Measurements from ENCODE around the gene ZNF443. TPM values are rescaled to one million over a fixed set of nuclear protein-coding genes. Genes with fewer than 3 reads are reported as not detected.
"Not testable (repeated sequence)": the region's sequence is repeated elsewhere in the genome, so short reads cannot be mapped to it uniquely, and the experiment has no call there.

ZNF443 gene
- 2.7 TPM for polyA plus RNA-seq (ENCODE audit: insufficient read length)

DNA sequence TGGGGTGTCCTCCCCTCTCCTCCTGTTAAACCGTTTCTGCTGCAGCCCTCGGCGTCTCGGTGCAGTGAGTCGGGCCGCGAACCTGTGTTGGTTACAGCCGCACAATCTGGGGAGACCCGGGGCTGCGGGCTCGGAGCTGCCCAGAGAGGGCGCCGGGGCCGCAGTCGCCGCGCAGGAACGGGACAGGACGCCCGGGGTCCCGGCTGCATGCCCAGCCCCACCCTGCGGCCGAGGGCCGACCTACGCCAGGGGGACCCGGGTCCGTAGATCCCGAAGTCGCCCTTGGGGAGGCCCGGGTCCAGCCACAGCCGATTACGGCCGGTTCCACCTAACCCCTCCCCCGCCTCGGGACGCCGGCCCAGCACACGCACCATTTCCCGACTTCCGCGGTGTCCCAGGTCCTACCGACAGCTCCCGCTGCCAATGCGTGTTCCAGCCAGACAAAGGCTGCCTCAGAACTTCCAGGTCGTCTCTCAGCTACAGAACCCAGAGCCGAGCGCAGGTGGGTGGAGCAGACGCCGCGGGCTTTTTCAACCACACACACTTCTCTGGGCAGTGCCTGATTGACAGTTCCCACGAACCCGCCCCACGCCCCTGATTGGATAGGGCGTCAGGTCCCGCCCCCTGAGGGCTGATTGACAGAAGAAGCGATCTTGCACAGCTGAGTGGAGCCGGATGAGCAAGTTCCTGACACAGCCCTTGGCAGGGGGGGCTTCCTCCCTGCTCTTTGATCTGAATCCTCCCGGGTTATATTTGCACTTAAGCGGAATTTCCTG, at the start of gene ZNF443:
Gene ZNF443 (minus strand): TSS at position 481 of the 776 bp plus-strand sequence. CDS start 107 bp downstream, at position 374.
- DNase-seq, result peak; percentile 97

DNA sequence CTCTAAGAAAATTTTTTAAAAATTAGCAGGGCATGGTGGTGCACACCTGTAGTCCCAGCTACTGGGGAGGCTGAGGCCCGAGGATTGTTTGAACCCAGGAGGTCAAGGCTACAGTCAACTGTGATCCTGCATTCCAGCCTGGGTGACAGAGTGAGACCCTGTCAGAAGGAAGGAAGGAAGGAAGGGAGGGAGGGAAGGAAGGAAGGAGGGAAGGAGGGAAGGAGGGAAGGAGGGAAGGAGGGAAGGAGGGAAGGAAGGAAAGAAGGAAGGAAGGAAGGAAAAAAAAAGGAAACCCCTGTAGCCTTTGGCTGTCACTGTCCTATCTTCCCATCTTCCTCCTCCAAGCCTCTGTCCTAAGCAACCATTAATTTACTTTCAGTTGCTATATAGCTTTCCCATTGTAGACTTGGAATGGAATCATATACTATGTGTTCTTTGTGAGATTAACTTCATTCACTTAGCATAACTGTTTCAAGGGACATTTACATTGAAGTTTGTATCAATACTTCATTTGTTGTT, 45.5 kb upstream of the ZNF443 start:
- DNase-seq, result not testable (repeated sequence)

- no peak for DNase-seq
Measured at GRCh38 chr19:12485571-12485970, 44.8 kb upstream of the ZNF443 start.

GRCh38 chr19:12485052-12485416, 44.2 kb upstream of the ZNF443 start:
- DNase-seq, result no peak

GRCh38 chr19:12484371-12485051, 43.7 kb upstream of the ZNF443 start, which contains the start of gene ZNF709:
TSS of gene ZNF709 (minus strand) at chr19:12484816. CDS start at chr19:12484657, 159 bp downstream.
- DNase-seq, result peak; percentile 93

DNA sequence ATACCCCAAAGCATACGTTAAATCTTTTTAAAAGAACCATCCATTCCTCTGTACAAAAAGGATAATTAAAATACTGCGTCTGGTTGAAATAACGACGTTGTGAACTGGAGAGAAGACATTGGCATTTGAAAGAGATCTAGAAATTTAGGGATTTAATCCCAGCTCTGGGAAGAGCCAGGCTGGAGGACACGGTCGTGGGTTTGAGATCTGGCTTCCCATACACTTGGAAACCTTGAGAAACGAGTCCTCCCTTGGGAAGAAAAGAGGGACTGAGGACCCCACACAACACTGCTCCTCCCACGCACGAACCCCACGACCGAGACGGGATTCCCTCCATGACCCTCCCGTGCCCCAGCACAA, 43.2 kb upstream of the ZNF443 start:
- DNase-seq, result no peak

- DNase-seq, result no peak
Measured at GRCh38 chr19:12482509-12482886, 41.7 kb upstream of the ZNF443 start.

DNA sequence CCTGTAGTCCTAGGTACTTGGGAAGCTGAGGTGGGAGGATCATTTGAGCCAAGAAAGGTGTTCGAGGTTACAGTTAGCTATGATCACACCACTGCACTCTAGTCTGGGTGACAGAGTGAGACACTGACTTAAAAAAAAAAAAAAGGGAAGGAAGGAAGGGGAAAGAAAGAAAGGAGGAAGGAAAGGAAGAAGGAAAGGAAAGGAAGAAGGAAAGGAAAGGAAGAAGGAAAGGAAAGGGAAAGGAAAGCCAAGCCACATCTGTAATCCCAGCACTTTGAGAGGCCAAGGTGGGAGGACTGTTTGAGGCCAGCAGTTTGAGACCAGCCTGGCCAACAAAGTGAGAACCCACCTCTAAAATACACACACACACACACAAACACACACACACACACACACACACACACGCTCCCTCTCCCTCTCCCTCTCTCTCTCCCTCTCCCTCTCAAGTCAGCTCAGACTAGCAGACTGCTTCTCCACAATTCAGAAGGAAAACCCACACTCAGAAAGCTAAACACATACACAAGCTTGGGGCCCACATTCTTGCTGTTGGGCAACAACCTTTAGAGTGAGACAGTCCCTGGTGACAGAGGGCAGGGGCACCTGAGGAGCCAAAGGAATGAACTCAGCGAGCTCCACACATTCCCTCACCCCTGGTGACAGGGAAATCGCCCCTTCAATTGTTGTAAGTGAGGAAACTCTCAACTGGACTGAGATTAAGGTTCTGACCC, 41.1 kb upstream of the ZNF443 start:
- DNase-seq, result no peak

DNA sequence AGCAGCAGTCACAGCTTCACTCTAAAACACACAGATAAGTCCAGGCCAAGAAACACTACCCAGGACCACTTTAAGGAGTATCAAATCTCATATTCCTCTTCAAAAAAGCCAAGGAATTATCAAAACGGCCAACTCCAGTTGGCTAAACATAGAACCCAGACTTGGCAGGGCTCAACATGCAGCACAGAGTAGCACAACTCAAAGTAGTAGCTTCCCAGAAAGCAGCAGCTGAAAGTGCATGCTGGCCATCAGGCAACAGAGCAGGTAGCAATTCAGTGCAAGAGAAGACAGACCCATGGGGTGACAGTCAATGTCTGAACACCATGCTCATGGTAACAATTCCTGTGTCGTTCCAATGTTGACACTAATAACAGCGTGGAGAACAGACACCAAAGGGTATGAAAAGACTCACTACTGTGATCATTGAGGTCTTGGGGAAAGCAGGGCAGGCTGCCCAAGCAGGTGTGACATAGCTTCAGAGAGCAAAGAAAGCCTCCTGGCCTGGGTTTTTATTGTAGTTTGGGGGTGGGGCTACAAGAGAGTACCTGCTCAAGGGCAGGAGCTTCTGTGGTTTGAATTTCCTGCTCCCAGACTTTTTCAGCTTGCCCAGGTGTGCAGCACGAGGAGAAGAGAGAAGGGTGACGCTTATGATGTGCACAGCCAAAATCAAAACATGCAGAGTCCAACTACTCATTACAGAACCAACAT, 37.6 kb upstream of the ZNF443 start:
- DNase-seq, result no peak

GRCh38 chr19:12467651-12468050, 26.8 kb upstream of the ZNF443 start:
- DNase-seq, result not testable (repeated sequence)

GRCh38 chr19:12465211-12465610, 24.4 kb upstream of the ZNF443 start:
- no peak for DNase-seq

DNA sequence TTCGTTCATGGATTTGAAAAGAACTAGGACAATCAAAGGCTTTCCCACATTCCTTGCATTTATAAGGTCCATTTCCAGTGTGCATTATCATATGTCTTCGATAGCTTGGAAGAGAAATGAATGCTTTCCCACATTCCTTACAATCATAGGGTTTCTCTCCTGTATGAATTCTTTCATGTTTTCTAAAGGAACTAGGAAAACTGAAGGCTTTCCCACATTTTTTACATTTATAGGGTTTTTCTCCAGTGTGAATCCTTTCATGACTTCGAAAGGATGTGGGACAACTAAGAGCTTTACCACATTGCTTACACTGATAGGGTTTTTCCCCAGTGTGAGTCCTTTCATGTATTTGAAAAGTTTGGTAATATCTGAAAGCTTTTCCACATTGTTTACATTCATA, 23.9 kb upstream of the ZNF443 start:
- DNase-seq, result no peak

- DNase-seq, result not testable (repeated sequence)
Measured at GRCh38 chr19:12464139-12464538, 23.3 kb upstream of the ZNF443 start.

DNA sequence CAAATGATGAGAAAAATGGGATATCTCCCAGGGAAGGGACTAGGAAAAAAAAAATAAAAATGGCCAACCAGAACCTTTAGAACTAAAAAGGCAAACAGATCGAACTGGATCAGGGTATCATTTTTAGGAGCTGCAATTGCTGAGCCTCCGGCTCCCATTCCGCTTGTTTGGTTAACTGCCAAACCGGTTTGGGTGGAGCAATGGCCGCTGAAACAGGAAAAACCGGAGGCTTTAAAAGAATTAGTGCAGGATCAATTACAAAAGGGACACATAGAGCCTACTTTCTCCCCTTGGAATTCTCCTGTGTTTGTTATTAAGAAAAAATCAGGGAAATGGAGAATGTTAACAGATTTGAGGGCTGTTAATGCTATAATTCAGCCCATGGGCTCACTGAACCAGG, 12.7 kb upstream of the ZNF443 start:
- no peak for DNase-seq

GRCh38 chr19:12450844-12451243, 10.0 kb upstream of the ZNF443 start:
- no peak for DNase-seq

DNA sequence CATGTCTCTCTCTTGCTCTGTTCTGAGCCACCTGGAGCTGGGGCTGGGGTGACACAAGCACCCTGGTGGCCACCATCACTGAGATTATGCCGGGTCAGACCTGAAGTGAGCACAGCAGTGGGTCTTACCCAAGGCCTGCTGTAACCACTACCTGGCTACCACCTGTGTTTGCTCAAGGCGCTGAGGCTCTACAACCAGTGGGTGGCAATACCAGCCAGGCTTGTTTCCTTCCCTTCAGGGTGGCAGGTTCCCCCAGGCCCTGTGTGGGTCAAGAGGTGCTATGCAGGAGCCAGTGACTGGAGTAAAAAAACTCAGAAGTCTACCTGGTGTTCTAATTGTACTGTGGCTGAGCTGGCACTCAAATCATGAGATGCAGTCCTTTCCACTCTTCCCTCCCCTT, 8.0 kb upstream of the ZNF443 start:
- no peak for DNase-seq

DNA sequence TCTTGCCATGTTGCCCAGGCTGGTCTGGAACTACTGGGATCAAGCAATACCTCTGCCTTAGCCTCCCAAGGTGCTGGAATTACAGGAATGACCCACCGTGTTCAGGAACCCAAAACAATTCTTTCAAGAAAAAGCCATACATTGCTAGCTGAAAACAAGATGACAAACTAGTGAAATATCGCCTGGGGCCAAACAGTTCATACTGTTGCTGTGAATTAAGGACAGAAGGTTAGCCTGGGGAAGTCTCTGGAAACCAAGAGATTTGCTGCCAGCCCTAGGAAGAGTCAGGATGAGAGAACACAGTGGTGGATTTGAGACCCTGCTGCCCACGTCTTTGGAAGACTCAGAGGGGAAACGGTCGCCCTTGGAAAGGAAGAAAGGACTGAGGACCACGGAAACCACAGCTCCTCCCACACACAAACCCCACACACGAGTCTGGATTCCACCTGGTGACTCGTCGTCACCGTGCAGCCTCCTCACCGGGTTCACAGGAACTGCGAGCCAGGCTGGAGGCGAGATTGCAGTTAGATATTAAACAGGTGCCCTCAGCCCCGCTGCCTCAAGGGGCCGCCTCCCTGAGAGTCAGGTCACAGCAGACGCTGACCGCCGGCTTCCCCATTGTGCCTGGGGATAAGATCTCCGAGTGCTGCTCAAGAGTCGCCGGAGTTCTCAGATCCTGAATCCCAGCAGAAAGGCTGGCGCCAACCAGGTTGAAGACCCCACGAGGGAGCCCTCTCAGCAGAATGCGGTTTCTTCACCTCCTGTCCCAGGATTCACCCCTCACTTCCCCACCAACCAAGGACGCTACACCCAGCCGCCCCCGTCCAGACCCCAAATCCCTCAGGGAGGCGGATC, 908 bp downstream of the ZNF443 start:
- DNase-seq, result peak; percentile 3

GRCh38 chr19:12430726-12431299, 10.0 kb downstream of the ZNF443 start:
- DNase-seq, result not testable (repeated sequence)

GRCh38 chr19:12425888-12426274, 14.9 kb downstream of the ZNF443 start:
- DNase-seq, result no peak

DNA sequence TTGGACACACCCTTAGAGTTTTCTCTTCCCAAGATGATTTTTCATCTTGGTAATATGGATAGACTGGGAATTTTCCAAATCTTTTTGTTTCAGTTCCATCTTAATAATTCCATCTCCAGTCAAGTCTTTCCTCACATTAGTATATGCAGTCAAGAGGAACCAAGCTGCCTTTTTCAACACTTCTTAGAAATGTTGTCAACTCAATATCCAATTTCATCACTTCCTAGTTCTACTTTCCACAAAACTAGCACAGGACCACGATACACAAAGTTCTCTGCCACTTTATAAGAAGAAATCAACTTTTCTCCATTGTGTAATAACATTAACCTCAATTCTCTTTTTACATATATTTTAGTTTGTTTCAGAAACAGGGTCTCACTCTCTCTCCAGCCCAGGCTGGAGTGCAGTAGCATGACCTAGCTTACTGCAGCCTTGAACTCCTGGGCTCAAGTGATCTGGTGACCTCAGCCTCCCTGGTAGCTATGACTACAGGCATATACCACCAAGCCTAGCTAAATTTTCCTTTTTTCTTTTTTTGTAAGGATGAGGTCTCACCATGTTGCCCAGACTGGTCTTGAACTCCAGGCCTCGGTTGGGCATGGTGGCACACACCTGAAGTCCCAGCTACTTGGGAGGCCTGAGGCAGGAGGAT, 15.5 kb downstream of the ZNF443 start:
- DNase-seq, result no peak

DNA sequence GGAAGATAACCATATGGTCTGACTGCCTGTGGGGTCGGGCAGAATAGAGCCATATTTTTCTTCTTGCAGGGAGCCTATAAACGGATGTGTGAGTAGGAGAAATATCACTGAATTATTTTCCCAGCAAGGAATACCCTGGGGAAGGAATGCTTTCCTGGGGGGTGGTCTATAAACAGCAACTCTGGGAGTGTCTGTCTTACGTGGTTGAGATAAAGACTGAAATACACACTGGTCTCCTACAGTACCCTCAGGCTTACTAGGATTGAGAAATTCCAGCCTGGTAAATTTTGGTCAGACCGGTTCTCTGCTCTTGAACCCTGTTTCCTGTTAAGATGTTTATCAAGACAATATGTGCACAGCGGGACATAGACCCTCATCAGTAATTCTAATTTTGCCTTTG, 23.5 kb downstream of the ZNF443 start:
- DNase-seq, result not testable (repeated sequence)

All from hindlimb muscle (tissue), 1 donor.